Smooth muscle cell (in vitro differentiated cells): Measurements from ENCODE around the gene AFG3L2. TPM values are rescaled to one million over a fixed set of nuclear protein-coding genes. Genes with fewer than 3 reads are reported as not detected.

Source experiments
- DNase-seq: peaks from one replicate; lab custom pipeline; 2025; ENCODE audit not compliant: unreplicated experiment; lab: John Stamatoyannopoulos, UW
- H2AFZ ChIP-seq: fragments of 200-600 bp; sonication (generic); 2 replicates; pipeline ENCODE4 v1.6.0; 2016; ENCODE audit warnings: antibody characterized with exemption, low read depth, mild to moderate bottlenecking
- H3F3A ChIP-seq: fragments of 200-600 bp; sonication (generic); 2 replicates; pipeline ENCODE4 v1.6.0; 2017; ENCODE audit warnings: antibody characterized with exemption, low read depth
- H3K27ac ChIP-seq: fragments of 200-600 bp; sonication (generic); 2 replicates; pipeline ENCODE4 v1.5.1; 2016; ENCODE audit warnings: low read depth, mild to moderate bottlenecking
- H3K27me3 ChIP-seq: fragments of 200-600 bp; sonication (generic); 2 replicates; pipeline ENCODE4 v1.6.1; 2016; ENCODE audit warnings: low read depth, mild to moderate bottlenecking
- H3K36me3 ChIP-seq: fragments of 200-600 bp; sonication (generic); 2 replicates; pipeline ENCODE4 v1.5.1; 2016; ENCODE audit warnings: low read depth
- H3K4me1 ChIP-seq: fragments of 200-600 bp; sonication (generic); 2 replicates; pipeline ENCODE4 v1.5.1; 2016; ENCODE audit warnings: low read depth
- H3K4me2 ChIP-seq: fragments of 200-600 bp; sonication (generic); 2 replicates; pipeline ENCODE4 v1.6.0; 2016; ENCODE audit warnings: mild to moderate bottlenecking
- H3K4me3 ChIP-seq: fragments of 200-600 bp; sonication (generic); 2 replicates; pipeline ENCODE4 v1.5.1; 2016; ENCODE audit warnings: mild to moderate bottlenecking
- H3K79me2 ChIP-seq: fragments of 200-600 bp; sonication (generic); 2 replicates; pipeline ENCODE4 v1.6.0; 2016; ENCODE audit warnings: low read depth, mild to moderate bottlenecking
- H3K9ac ChIP-seq: fragments of 200-600 bp; sonication (generic); 2 replicates; pipeline ENCODE4 v1.6.0; 2016; ENCODE audit warnings: low read depth
- H3K9me3 ChIP-seq: fragments of 200-600 bp; sonication (generic); replicated peaks from 2 replicates; pipeline ENCODE4 v1.5.1; 2016; ENCODE audit warnings: low read depth
- H4K20me1 ChIP-seq: fragments of 200-600 bp; sonication (generic); 2 replicates; pipeline ENCODE4 v1.6.0; 2016; ENCODE audit warnings: low read depth
- CTCF ChIP-seq: fragments of 200-600 bp; sonication (generic); IDR thresholded peaks from 2 replicates; pipeline ENCODE4 v1.5.1; 2017; ENCODE audit warnings: borderline replicate concordance, mild to moderate bottlenecking, antibody characterized with exemption; ENCODE audit not compliant: insufficient read depth, poor library complexity, severe bottlenecking
- WGBS: methylation state at CpG from one replicate; pipeline ENCODE4 v1.1.7; 2016; ENCODE audit warnings: low lambda C conversion rate; 5-methylcytosine and 5-hydroxymethylcytosine counted together
- polyA plus RNA-seq: library from polyadenylated mRNA; unstranded; fragments of >200 nt; fragmentation: Nextera tagmentation; extraction: Ambion mirVana; gene quantifications from 2 replicates; pipeline ENCODE4 v1.2.1, GENCODE V29; 2016
- total RNA-seq: library from RNA; depleted of rRNA; stranded (reverse); fragments of >200 nt; gene quantifications from 2 replicates; pipeline ENCODE4 v1.2.3, GENCODE V29; 2014

The AFG3L2 gene
- total and polyA plus RNA-seq, 2 experiments from 2014 or later: 21.6 to 24.3 TPM

- H3K27me3 ChIP-seq: no peaks in the 10 kb centered on the region
- H3K27ac ChIP-seq: no peak overlapping the region
- H3K4me2 ChIP-seq: no peak overlapping the region
- 85% methylated on average over 2 of the region's 2 CpGs for WGBS
- peaks cover 67% of the 10 kb centered on the region for H4K20me1 ChIP-seq
- H3K4me3 ChIP-seq: no peak overlapping the region
- H3K79me2 ChIP-seq: peaks cover 76% of the 10 kb centered on the region
- DNase-seq: no peak
- peaks cover 6% of the 10 kb centered on the region for H3F3A ChIP-seq
- no peak overlapping the region for H2AFZ ChIP-seq
- peaks cover 8% of the 10 kb centered on the region for H3K4me1 ChIP-seq
- H3K9ac ChIP-seq: no peak overlapping the region
- no peaks in the 10 kb centered on the region for H3K36me3 ChIP-seq
- H3K9me3 ChIP-seq: no peaks in the 10 kb centered on the region
- no peak for TF ChIP-seq CTCF
These were observed 3.3 kb downstream of the AFG3L2 start for GRCh38 chr18:12373771-12374116.

GRCh38 chr18:12373116-12373770 is 3.8 kb downstream of the AFG3L2 start:
- Histone ChIP-seq H3K4me2 (no peak overlapping the region), H3F3A (peaks cover 6% of the 10 kb centered on the region), H4K20me1 (peaks cover 71% of the 10 kb centered on the region), H3K36me3 (no peaks in the 10 kb centered on the region), H3K27ac (no peak overlapping the region), H2AFZ (no peak overlapping the region), H3K4me1 (peaks cover 8% of the 10 kb centered on the region), H3K9me3 (no peaks in the 10 kb centered on the region), H3K4me3 (no peak overlapping the region), H3K27me3 (no peaks in the 10 kb centered on the region), H3K79me2 (peaks cover 77% of the 10 kb centered on the region), H3K9ac (no peak overlapping the region)
- 91% methylated on average over 4 of the region's 4 CpGs for WGBS
- TF ChIP-seq CTCF: no peak
- no peak for DNase-seq

- no peaks in the 10 kb centered on the region for H3F3A ChIP-seq
- WGBS: 90% methylated on average over 3 of the region's 3 CpGs
- no peak overlapping the region for H3K4me3 ChIP-seq
- H3K9ac ChIP-seq: no peak overlapping the region
- H3K4me2 ChIP-seq: no peak overlapping the region
- peaks cover 77% of the 10 kb centered on the region for H3K79me2 ChIP-seq
- H4K20me1 ChIP-seq: peaks cover 77% of the 10 kb centered on the region
- H3K27ac ChIP-seq: no peak overlapping the region
- no peak overlapping the region for H2AFZ ChIP-seq
- no peaks in the 10 kb centered on the region for H3K36me3 ChIP-seq
- DNase-seq: no peak
- no peak for TF ChIP-seq CTCF
- H3K9me3 ChIP-seq: no peaks in the 10 kb centered on the region
- H3K4me1 ChIP-seq: peaks cover 8% of the 10 kb centered on the region
- no peaks in the 10 kb centered on the region for H3K27me3 ChIP-seq
These were observed 4.6 kb downstream of the AFG3L2 start for GRCh38 chr18:12372406-12372805.

GRCh38 chr18:12371590-12371989 is 5.4 kb downstream of the AFG3L2 start:
- Histone ChIP-seq H3K27me3 (no peaks in the 10 kb centered on the region), H3K36me3 (no peaks in the 10 kb centered on the region), H3K4me1 (peaks cover 8% of the 10 kb centered on the region), H3K4me3 (no peak overlapping the region), H3K4me2 (no peak overlapping the region), H3K79me2 (peaks cover 77% of the 10 kb centered on the region), H3F3A (no peaks in the 10 kb centered on the region), H3K9me3 (no peaks in the 10 kb centered on the region), H2AFZ (no peak overlapping the region), H4K20me1 (peaks cover 85% of the 10 kb centered on the region), H3K27ac (no peak overlapping the region), H3K9ac (no peak overlapping the region)
- no peak for DNase-seq
- TF ChIP-seq CTCF: no peak
- WGBS: 100% methylated on average over 2 of the region's 2 CpGs
